Neural progenitor cell (in vitro differentiated cells): Measurements from ENCODE around the gene TREH. TPM values are rescaled to one million over a fixed set of nuclear protein-coding genes. Genes with fewer than 3 reads are reported as not detected.

ENCODE experiments used
- DNase-seq: peaks from one replicate; pipeline ENCODE4 v3.0.0-alpha.2; 2016; ENCODE audit warnings: low spot score
- H2AFZ ChIP-seq: fragments of 200-600 bp; sonication (generic); replicated peaks from 2 replicates; pipeline ENCODE4 v1.6.1; 2016; ENCODE audit warnings: antibody characterized with exemption
- H3F3A ChIP-seq: fragments of 200-600 bp; sonication (generic); 2 replicates; pipeline ENCODE4 v1.6.1; 2016; ENCODE audit warnings: antibody characterized with exemption, low read depth
- H3K27ac ChIP-seq: fragments of 200-600 bp; sonication (generic); 2 replicates; pipeline ENCODE4 v1.5.1; 2016; ENCODE audit warnings: mild to moderate bottlenecking
- H3K27me3 ChIP-seq: fragments of 200-600 bp; sonication (generic); 2 replicates; pipeline ENCODE4 v1.6.1; 2016; ENCODE audit warnings: mild to moderate bottlenecking, moderate library complexity
- H3K36me3 ChIP-seq: fragments of 200-600 bp; sonication (generic); 2 replicates; pipeline ENCODE4 v1.5.1; 2016
- H3K4me1 ChIP-seq: fragments of 200-600 bp; sonication (generic); 2 replicates; pipeline ENCODE4 v1.6.1; 2016; ENCODE audit warnings: mixed run types
- H3K4me2 ChIP-seq: fragments of 200-600 bp; sonication (generic); 2 replicates; pipeline ENCODE4 v1.6.1; 2016
- H3K4me3 ChIP-seq: fragments of 200-600 bp; sonication (generic); 2 replicates; pipeline ENCODE4 v1.5.1; 2016
- H3K79me2 ChIP-seq: fragments of 200-600 bp; sonication (generic); 2 replicates; pipeline ENCODE4 v1.6.1; 2016; ENCODE audit warnings: low read depth
- H3K9ac ChIP-seq: fragments of 200-600 bp; sonication (generic); 2 replicates; pipeline ENCODE4 v1.6.1; 2016
- H3K9me3 ChIP-seq: fragments of 200-600 bp; sonication (generic); 2 replicates; pipeline ENCODE4 v1.5.1; 2016; ENCODE audit warnings: low read depth
- H4K20me1 ChIP-seq: fragments of 200-600 bp; sonication (generic); 2 replicates; pipeline ENCODE4 v1.6.1; 2016; ENCODE audit warnings: low read depth
- H3K27ac Mint-ChIP-seq: 3 replicates; pipeline ENCODE4 v1.8.0; 2021; ENCODE audit warnings: mixed read lengths
- H3K27me3 Mint-ChIP-seq: 2 replicates; pipeline ENCODE4 v1.8.0; 2022; ENCODE audit warnings: low read depth, mild to moderate bottlenecking, inconsistent platforms, moderate library complexity, mixed read lengths; ENCODE audit not compliant: insufficient read depth
- H3K36me3 Mint-ChIP-seq: 3 replicates; pipeline ENCODE4 v1.8.0; 2021; ENCODE audit warnings: mixed read lengths
- H3K4me1 Mint-ChIP-seq: 3 replicates; pipeline ENCODE4 v1.8.0; 2021; ENCODE audit warnings: mixed read lengths
- H3K4me3 Mint-ChIP-seq: 3 replicates; pipeline ENCODE4 v1.8.0; 2021; ENCODE audit warnings: mild to moderate bottlenecking, moderate library complexity, mixed read lengths
- H3K9me3 Mint-ChIP-seq: 3 replicates; pipeline ENCODE4 v1.8.0; 2020; ENCODE audit warnings: mixed read lengths
- CTCF ChIP-seq: fragments of 200-600 bp; sonication (generic); IDR thresholded peaks from 2 replicates; pipeline ENCODE4 v1.5.1; 2017; ENCODE audit warnings: antibody characterized with exemption, mild to moderate bottlenecking
- EZH2 ChIP-seq: fragments of 200-600 bp; sonication (generic); IDR thresholded peaks from 2 replicates; pipeline ENCODE4 v1.6.1; 2017; ENCODE audit warnings: antibody characterized with exemption, mild to moderate bottlenecking, moderate library complexity
- EZH2phosphoT487 ChIP-seq: fragments of 200-600 bp; sonication (generic); IDR thresholded peaks from 2 replicates; pipeline ENCODE4 v1.6.1; 2017; ENCODE audit warnings: antibody characterized with exemption
- total RNA-seq: library from RNA; depleted of rRNA; stranded (reverse); fragments of >200 nt; gene quantifications from 2 replicates; pipeline ENCODE4 v1.2.3, GENCODE V29; 2015; ENCODE audit warnings: low replicate concordance

Gene TREH
- total RNA-seq, 1 donor from 2014 or later = not detected

- Histone ChIP-seq H3K36me3 (no peaks in the 10 kb centered on the region), H3K4me3 (no peak overlapping the region), H4K20me1 (no peaks in the 10 kb centered on the region), H3F3A (peaks cover 11% of the 10 kb centered on the region), H3K9ac (no peak overlapping the region), H3K4me2 (peak overlapping the region; percentile 50), H3K27ac (no peak overlapping the region), H3K27me3 (no peaks in the 10 kb centered on the region), H3K9me3 (no peaks in the 10 kb centered on the region), H3K4me1 (peaks cover 10% of the 10 kb centered on the region), H2AFZ (no peak overlapping the region), H3K79me2 (no peaks in the 10 kb centered on the region)
- no peak for DNase-seq
- peaks cover 30% of the 10 kb centered on the region for H3K4me1 Mint-ChIP-seq
- peaks cover 4% of the 10 kb centered on the region for H3K36me3 Mint-ChIP-seq
- TF ChIP-seq EZH2phosphoT487 (no peak), CTCF (no peak), EZH2 (no peak)
- no peak overlapping the region for H3K27ac Mint-ChIP-seq
- no peaks in the 10 kb centered on the region for H3K9me3 Mint-ChIP-seq
- no peak overlapping the region for H3K4me3 Mint-ChIP-seq
- H3K27me3 Mint-ChIP-seq = peaks cover 12% of the 10 kb centered on the region
Observed at GRCh38 chr11:118659953-118660680, 19.3 kb downstream of the TREH start.

- Mint-ChIP-seq H3K9me3 (no peaks in the 10 kb centered on the region), H3K27me3 (peaks cover 12% of the 10 kb centered on the region), H3K27ac (no peak overlapping the region), H3K4me1 (peaks cover 30% of the 10 kb centered on the region), H3K36me3 (peaks cover 4% of the 10 kb centered on the region), H3K4me3 (peak overlapping the region; percentile 52)
- peak overlapping the region; percentile 50 for H3K4me2 ChIP-seq
- H3K36me3 ChIP-seq = no peaks in the 10 kb centered on the region
- H3K27me3 ChIP-seq = no peaks in the 10 kb centered on the region
- H3K9ac ChIP-seq = no peak overlapping the region
- H4K20me1 ChIP-seq = no peaks in the 10 kb centered on the region
- TF ChIP-seq EZH2 = no peak
- TF ChIP-seq CTCF = peak; percentile 97
- H3F3A ChIP-seq = peaks cover 11% of the 10 kb centered on the region
- no peaks in the 10 kb centered on the region for H3K79me2 ChIP-seq
- DNase-seq = peak; percentile 95
- H3K27ac ChIP-seq = no peak overlapping the region
- H2AFZ ChIP-seq = no peak overlapping the region
- no peaks in the 10 kb centered on the region for H3K9me3 ChIP-seq
- peaks cover 10% of the 10 kb centered on the region for H3K4me1 ChIP-seq
- no peak overlapping the region for H3K4me3 ChIP-seq
Observed at GRCh38 chr11:118659314-118659952, 20.0 kb downstream of the TREH start.

GRCh38 chr11:118658429-118659313 lies 20.8 kb downstream of the TREH start:
- Mint-ChIP-seq H3K4me1 (peaks cover 30% of the 10 kb centered on the region), H3K4me3 (peak overlapping the region; percentile 52), H3K36me3 (peaks cover 7% of the 10 kb centered on the region), H3K27ac (no peak overlapping the region), H3K9me3 (no peaks in the 10 kb centered on the region), H3K27me3 (peaks cover 12% of the 10 kb centered on the region)
- Histone ChIP-seq H3K4me1 (peaks cover 10% of the 10 kb centered on the region), H3K27me3 (no peaks in the 10 kb centered on the region), H3K27ac (no peak overlapping the region), H2AFZ (no peak overlapping the region), H3K9ac (no peak overlapping the region), H3K4me3 (no peak overlapping the region), H3K36me3 (no peaks in the 10 kb centered on the region), H3K79me2 (no peaks in the 10 kb centered on the region), H3K9me3 (no peaks in the 10 kb centered on the region), H3F3A (peaks cover 11% of the 10 kb centered on the region), H3K4me2 (no peak overlapping the region), H4K20me1 (no peaks in the 10 kb centered on the region)
- no peak for TF ChIP-seq EZH2
- no peak for TF ChIP-seq CTCF
- TF ChIP-seq EZH2phosphoT487 = no peak
- no peak for DNase-seq
